ENCODE results near the gene ANGPTL4.
"Not testable (repeated sequence)": the region's sequence is repeated elsewhere in the genome, so short reads cannot be mapped to it uniquely, and the experiment has no call there.

ANGPTL4 gene

GRCh38 chr19:8334458-8335342 is 29.3 kb upstream of the ANGPTL4 start:
- DNase-seq = no peak

- DNase-seq = no peak
Observed at GRCh38 chr19:8335343-8336071, 28.4 kb upstream of the ANGPTL4 start.

- DNase-seq = no peak
Observed at GRCh38 chr19:8336072-8336569, 27.8 kb upstream of the ANGPTL4 start.

GRCh38 chr19:8336660-8337059 is 27.3 kb upstream of the ANGPTL4 start:
- no peak for DNase-seq

GRCh38 chr19:8337728-8338127 is 26.2 kb upstream of the ANGPTL4 start:
- no peak for DNase-seq

GRCh38 chr19:8338835-8339234 is 25.1 kb upstream of the ANGPTL4 start:
- DNase-seq = no peak

GRCh38 chr19:8340341-8341096 is 23.4 kb upstream of the ANGPTL4 start:
- DNase-seq = no peak

- not testable (repeated sequence) for DNase-seq
Observed at GRCh38 chr19:8341504-8341903, 22.5 kb upstream of the ANGPTL4 start.

GRCh38 chr19:8342316-8342683 is 21.7 kb upstream of the ANGPTL4 start:
- DNase-seq = no peak

- peak; percentile 39 to 60 for DNase-seq
Observed at GRCh38 chr19:8342684-8343482, 21.1 kb upstream of the ANGPTL4 start, which contains the start of gene KANK3. Gene KANK3, minus strand, starts transcription at chr19:8343262. Its CDS starts 5,434 bp downstream, at chr19:8337828.

- no peak for DNase-seq
Observed at GRCh38 chr19:8343483-8343844, 20.5 kb upstream of the ANGPTL4 start.

- DNase-seq = not testable (repeated sequence)
Observed at GRCh38 chr19:8349629-8350372, 14.2 kb upstream of the ANGPTL4 start.

GRCh38 chr19:8352134-8352827 is 11.7 kb upstream of the ANGPTL4 start:
- no peak for DNase-seq

- not testable (repeated sequence) for DNase-seq
Observed at GRCh38 chr19:8352845-8353244, 11.1 kb upstream of the ANGPTL4 start.

- no peak for DNase-seq
Observed at GRCh38 chr19:8355631-8356402, 8.1 kb upstream of the ANGPTL4 start.

- no peak for DNase-seq
Observed at GRCh38 chr19:8357007-8357521, 6.9 kb upstream of the ANGPTL4 start.

- no peak for DNase-seq
Observed at GRCh38 chr19:8358948-8359347, 5.0 kb upstream of the ANGPTL4 start.

- no peak for DNase-seq
Observed at GRCh38 chr19:8360196-8360595, 3.8 kb upstream of the ANGPTL4 start.

- peak in 1 of 2 donors; percentile 31 for DNase-seq
Observed at GRCh38 chr19:8361921-8362793, 1.8 kb upstream of the ANGPTL4 start.
